HCT116 (cell line): ENCODE data around the gene RGS6. TPM values are rescaled to one million over a fixed set of nuclear protein-coding genes. Genes with fewer than 3 reads are reported as not detected.

ENCODE experiments used
- ATAC-seq: fragments of 200-7000 bp; cut with Tn5 transposase; 2 replicates; pipeline ENCODE4 v1.9.1; 2020; ENCODE audit warnings: mild to moderate bottlenecking, moderate library complexity
- BruUV-seq: library from RNA; stranded (reverse); fragments of 400-500 nt; replicated peaks from 2 replicates; lab custom pipeline; 2021; lab: Mats Ljungman, UMichigan
- CTCF ChIA-PET: fragments of 300-600 bp; sonication (Branson Sonifier 250); formaldehyde crosslinking; loops from one replicate; lab custom pipeline; 2021; ENCODE audit warnings: antibody characterized with exemption; lab: Charles Lee
- POLR2A ChIA-PET: fragments of 300-600, 350-600 bp; sonication (Branson Sonifier 250); formaldehyde crosslinking; loops from one replicate; lab custom pipeline; 2021; ENCODE audit warnings: antibody characterized with exemption; lab: Charles Lee
- RAD21 ChIA-PET, 2 experiments: fragments of 300-600 bp; sonication (Branson Sonifier 250); formaldehyde crosslinking; loops; one replicate each; lab custom pipeline; 2023; ENCODE audit warnings: low total read pairs in 2 of 2; ENCODE audit not compliant: uncharacterized antibody in 2 of 2, unreplicated experiment in 2 of 2, low non-redundant PET in 1 of 2; lab: Charles Lee
- DNase-seq: peaks from one replicate; pipeline ENCODE4 v3.0.0-alpha.2; 2010; ENCODE audit warnings: low read depth, low spot score
- H2AFZ ChIP-seq: fragments of 200-600 bp; shearing (Covaris generic), sonication (generic); 2 replicates; pipeline ENCODE4 v1.6.1; 2017; ENCODE audit warnings: low read depth, mixed run types, mixed read lengths, antibody characterized with exemption, low read length; ENCODE audit not compliant: poor library complexity, severe bottlenecking
- H3K27ac ChIP-seq: 2 replicates; pipeline ENCODE4 v1.5.1; 2012; ENCODE audit warnings: low read depth, low read length
- H3K27me3 ChIP-seq: fragments of 200-600 bp; sonication (generic); 2 replicates; pipeline ENCODE4 v1.6.1; 2016; ENCODE audit warnings: mixed run types, low read length, mixed read lengths; ENCODE audit not compliant: insufficient read depth
- H3K36me3 ChIP-seq, 2 experiments: fragments of 200-500 bp in 1 of 2; fragments of 200-600 bp in 1 of 2; sonication (Bioruptor generic) in 1 of 2; sonication (generic) in 1 of 2; 2 replicates each; pipeline versions ENCODE4 v1.5.1 to v1.6.1; 2014 to 2016; ENCODE audit warnings: low read length in 2 of 2, inconsistent platforms in 1 of 2, mixed read lengths in 1 of 2, mixed run types in 1 of 2; ENCODE audit not compliant: insufficient read depth in 2 of 2, control insufficient read depth in 1 of 2
- H3K4me1 ChIP-seq, 2 experiments: fragments of 200-600 bp in 1 of 2; sonication (generic) in 1 of 2; 2 replicates each; pipeline versions ENCODE4 v1.5.1 to v1.6.1; 2012 to 2017; ENCODE audit warnings: low read length in 2 of 2, inconsistent platforms in 1 of 2, mild to moderate bottlenecking in 1 of 2, mixed read lengths in 1 of 2, mixed run types in 1 of 2, moderate library complexity in 1 of 2; ENCODE audit not compliant: insufficient read depth in 2 of 2, control insufficient read depth in 1 of 2
- H3K4me2 ChIP-seq: fragments of 200-600 bp; sonication (generic); 2 replicates; pipeline ENCODE4 v1.6.1; 2017; ENCODE audit warnings: mixed run types, low read length, mixed read lengths
- H3K4me3 ChIP-seq, 2 experiments: fragments of 200-600 bp in 1 of 2; sonication (generic) in 1 of 2; replicated peaks in 1 of 2; 2 replicates each; pipeline ENCODE4 v1.5.1; 2011 to 2016; ENCODE audit warnings: low read length in 2 of 2, control low read depth in 1 of 2, low read depth in 1 of 2, mild to moderate bottlenecking in 1 of 2, mixed read lengths in 1 of 2, mixed run types in 1 of 2
- H3K79me2 ChIP-seq: fragments of 200-600 bp; sonication (generic); 2 replicates; pipeline ENCODE4 v1.6.1; 2017; ENCODE audit warnings: mild to moderate bottlenecking, mixed run types, low read length, moderate library complexity, mixed read lengths; ENCODE audit not compliant: insufficient read depth
- H3K9ac ChIP-seq: fragments of 200-600 bp; sonication (generic); 2 replicates; pipeline ENCODE4 v1.6.1; 2016; ENCODE audit warnings: low read length, mixed read lengths
- H3K9me2 ChIP-seq: fragments of 200-600 bp; sonication (generic), shearing (Covaris generic); 2 replicates; pipeline ENCODE4 v1.6.1; 2017; ENCODE audit warnings: mixed run types, mild to moderate bottlenecking, moderate library complexity; ENCODE audit not compliant: insufficient read depth
- H3K9me3 ChIP-seq, 2 experiments: fragments of 200-500 bp in 1 of 2; fragments of 200-600 bp in 1 of 2; sonication (Bioruptor generic) in 1 of 2; sonication (generic) in 1 of 2; 2 replicates each; pipeline ENCODE4 v1.6.1; 2014 to 2017; ENCODE audit warnings: low read length in 2 of 2, mixed read lengths in 2 of 2, inconsistent platforms in 1 of 2, low read depth in 1 of 2, mild to moderate bottlenecking in 1 of 2, mixed run types in 1 of 2, moderate library complexity in 1 of 2; ENCODE audit not compliant: control insufficient read depth in 1 of 2, insufficient read depth in 1 of 2
- H4K20me1 ChIP-seq: fragments of 200-600 bp; sonication (generic), shearing (Covaris generic); 2 replicates; pipeline ENCODE4 v1.6.1; 2017; ENCODE audit warnings: mixed run types, mild to moderate bottlenecking, moderate library complexity; ENCODE audit not compliant: insufficient read depth
- CBX3 ChIP-seq: IDR thresholded peaks from 2 replicates; pipeline ENCODE4 v1.6.1; 2012; ENCODE audit warnings: low read depth
- CEBPB ChIP-seq: IDR thresholded peaks from 2 replicates; pipeline ENCODE4 v1.6.1; 2012; ENCODE audit warnings: low read depth
- EGR1 ChIP-seq: IDR thresholded peaks from 2 replicates; pipeline ENCODE4 v1.6.1; 2012; ENCODE audit warnings: low read depth
- FOSL1 ChIP-seq: IDR thresholded peaks from 2 replicates; pipeline ENCODE4 v1.6.1; 2012; ENCODE audit warnings: low read depth
- JUND ChIP-seq: IDR thresholded peaks from 2 replicates; pipeline ENCODE4 v1.6.1; 2012
- POLR2A ChIP-seq: IDR thresholded peaks from 2 replicates; pipeline ENCODE4 v1.7.0; 2011; ENCODE audit warnings: borderline replicate concordance; ENCODE audit not compliant: insufficient read depth, insufficient read length; ENCODE audit errors: extremely low read depth
- RAD21 ChIP-seq: IDR thresholded peaks from 2 replicates; pipeline ENCODE4 v1.6.1; 2012; ENCODE audit warnings: low read depth, mild to moderate bottlenecking
- SIN3A ChIP-seq: IDR thresholded peaks from 2 replicates; pipeline ENCODE4 v1.6.1; 2012; ENCODE audit warnings: low read depth
- TCF7L2 ChIP-seq: IDR thresholded peaks from 2 replicates; pipeline ENCODE4 v1.7.0; 2011; ENCODE audit warnings: borderline replicate concordance, inconsistent platforms; ENCODE audit not compliant: insufficient read depth, insufficient read length; ENCODE audit errors: extremely low read depth
- ZNF274 ChIP-seq: fragments of 200-500 bp; sonication (Bioruptor generic); IDR thresholded peaks from 2 replicates; pipeline ENCODE4 v1.6.1; 2014; ENCODE audit warnings: mild to moderate bottlenecking, low read depth, low read length, inconsistent platforms
- intact Hi-C: fragments of 100-400 bp; cut with micrococcal nuclease; formaldehyde crosslinking; loops from 2 replicates; pipeline ENCODE4 v1.10.0; 2022
- total RNA-seq: library from RNA; stranded (reverse); gene quantifications from one replicate; pipeline ENCODE4 v1.2.1, GENCODE V29; 2021; ENCODE audit not compliant: unreplicated experiment
- TF ChIP-seq, protein P1 (sequence below): IDR thresholded peaks from 2 replicates; pipeline ENCODE4 v1.6.1; 2012
- TF ChIP-seq, protein P2 (sequence below): IDR thresholded peaks from 2 replicates; pipeline ENCODE4 v1.6.1; 2012; ENCODE audit warnings: low read depth
- TF ChIP-seq, protein P3 (sequence below): IDR thresholded peaks from 2 replicates; pipeline ENCODE4 v1.6.1; 2012
- TF ChIP-seq, protein P4 (sequence below), 3 experiments: fragments of 200-600 bp in 1 of 3; sonication (generic) in 1 of 3; IDR thresholded peaks in 2 of 3; conservative IDR thresholded peaks in 1 of 3; 2 replicates each; pipeline ENCODE4 v1.5.1; 2012 to 2017; ENCODE audit warnings: low read depth in 2 of 3, low read length in 2 of 3, antibody characterized with exemption in 1 of 3, borderline replicate concordance in 1 of 3, control low read depth in 1 of 3, mild to moderate bottlenecking in 1 of 3, mixed read lengths in 1 of 3, mixed run types in 1 of 3, moderate library complexity in 1 of 3; ENCODE audit not compliant: insufficient read depth in 1 of 3
- TF ChIP-seq, protein P5 (sequence below): IDR thresholded peaks from 2 replicates; pipeline ENCODE4 v1.6.1; 2011; ENCODE audit warnings: mild to moderate bottlenecking, low read length, moderate library complexity; ENCODE audit not compliant: insufficient replicate concordance; ENCODE audit errors: extremely low read depth

The RGS6 gene
- total RNA-seq, 1 experiment from 2014 or later, result 4.7 TPM

DNA sequence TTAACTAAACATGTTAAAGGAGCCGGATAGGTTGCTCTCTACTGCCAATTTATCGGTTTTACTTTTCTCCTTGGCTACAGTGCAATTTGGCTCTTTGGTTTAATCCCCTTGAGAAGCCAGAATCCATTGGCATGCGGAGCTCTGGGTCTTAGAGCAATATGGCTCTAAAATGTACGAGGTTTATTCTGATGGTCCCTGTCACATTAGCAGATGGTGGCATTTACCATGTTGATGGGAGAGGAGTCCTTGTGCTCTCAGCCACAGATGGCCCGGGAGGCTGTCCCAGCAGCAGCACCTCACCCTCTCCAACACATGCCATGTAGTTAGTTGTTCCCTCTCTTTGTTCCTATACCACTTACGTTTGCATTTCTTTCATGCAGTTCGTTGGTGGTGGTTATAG, 179.7 kb downstream of the RGS6 start:
- intact Hi-C loops, result no loop called here
- no peaks in the 10 kb centered on the region for H3K9me3 ChIP-seq
- peaks cover 9% of the 10 kb centered on the region; the same call in 1 of the 2 replicates for H3K27me3 ChIP-seq
- no peak overlapping the region for H2AFZ ChIP-seq
- H3K9ac ChIP-seq, result no peak overlapping the region
- BruUV-seq, result no TSS peak
- no peaks in the 10 kb centered on the region for H3K36me3 ChIP-seq
- no peaks in the 10 kb centered on the region for H3K79me2 ChIP-seq
- ChIA-PET RAD21 (no interaction called here), POLR2A (no interaction called here)
- ATAC-seq, result no peak
- no peak overlapping the region for H3K4me3 ChIP-seq
- no peak overlapping the region for H3K27ac ChIP-seq
- H3K9me2 ChIP-seq, result no peaks in the 10 kb centered on the region
- no peaks in the 10 kb centered on the region for H3K4me1 ChIP-seq
- no peaks in the 10 kb centered on the region for H4K20me1 ChIP-seq
- no peak overlapping the region for H3K4me2 ChIP-seq
- TF ChIP-seq TCF7L2, result no peak
- no peak for TF ChIP-seq RAD21
- TF ChIP-seq ZNF274, result no peak
- TF ChIP-seq, protein P1, sequence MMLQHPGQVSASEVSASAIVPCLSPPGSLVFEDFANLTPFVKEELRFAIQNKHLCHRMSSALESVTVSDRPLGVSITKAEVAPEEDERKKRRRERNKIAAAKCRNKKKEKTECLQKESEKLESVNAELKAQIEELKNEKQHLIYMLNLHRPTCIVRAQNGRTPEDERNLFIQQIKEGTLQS, result no peak
- TF ChIP-seq FOSL1, result no peak
- TF ChIP-seq, protein P2, sequence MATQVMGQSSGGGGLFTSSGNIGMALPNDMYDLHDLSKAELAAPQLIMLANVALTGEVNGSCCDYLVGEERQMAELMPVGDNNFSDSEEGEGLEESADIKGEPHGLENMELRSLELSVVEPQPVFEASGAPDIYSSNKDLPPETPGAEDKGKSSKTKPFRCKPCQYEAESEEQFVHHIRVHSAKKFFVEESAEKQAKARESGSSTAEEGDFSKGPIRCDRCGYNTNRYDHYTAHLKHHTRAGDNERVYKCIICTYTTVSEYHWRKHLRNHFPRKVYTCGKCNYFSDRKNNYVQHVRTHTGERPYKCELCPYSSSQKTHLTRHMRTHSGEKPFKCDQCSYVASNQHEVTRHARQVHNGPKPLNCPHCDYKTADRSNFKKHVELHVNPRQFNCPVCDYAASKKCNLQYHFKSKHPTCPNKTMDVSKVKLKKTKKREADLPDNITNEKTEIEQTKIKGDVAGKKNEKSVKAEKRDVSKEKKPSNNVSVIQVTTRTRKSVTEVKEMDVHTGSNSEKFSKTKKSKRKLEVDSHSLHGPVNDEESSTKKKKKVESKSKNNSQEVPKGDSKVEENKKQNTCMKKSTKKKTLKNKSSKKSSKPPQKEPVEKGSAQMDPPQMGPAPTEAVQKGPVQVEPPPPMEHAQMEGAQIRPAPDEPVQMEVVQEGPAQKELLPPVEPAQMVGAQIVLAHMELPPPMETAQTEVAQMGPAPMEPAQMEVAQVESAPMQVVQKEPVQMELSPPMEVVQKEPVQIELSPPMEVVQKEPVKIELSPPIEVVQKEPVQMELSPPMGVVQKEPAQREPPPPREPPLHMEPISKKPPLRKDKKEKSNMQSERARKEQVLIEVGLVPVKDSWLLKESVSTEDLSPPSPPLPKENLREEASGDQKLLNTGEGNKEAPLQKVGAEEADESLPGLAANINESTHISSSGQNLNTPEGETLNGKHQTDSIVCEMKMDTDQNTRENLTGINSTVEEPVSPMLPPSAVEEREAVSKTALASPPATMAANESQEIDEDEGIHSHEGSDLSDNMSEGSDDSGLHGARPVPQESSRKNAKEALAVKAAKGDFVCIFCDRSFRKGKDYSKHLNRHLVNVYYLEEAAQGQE, result no peak
- TF ChIP-seq CEBPB, result no peak
- no peak for TF ChIP-seq JUND
- TF ChIP-seq POLR2A, result no peak
- TF ChIP-seq SIN3A, result no peak
- TF ChIP-seq, protein P3, sequence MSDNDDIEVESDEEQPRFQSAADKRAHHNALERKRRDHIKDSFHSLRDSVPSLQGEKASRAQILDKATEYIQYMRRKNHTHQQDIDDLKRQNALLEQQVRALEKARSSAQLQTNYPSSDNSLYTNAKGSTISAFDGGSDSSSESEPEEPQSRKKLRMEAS, result no peak
- TF ChIP-seq, protein P4, sequence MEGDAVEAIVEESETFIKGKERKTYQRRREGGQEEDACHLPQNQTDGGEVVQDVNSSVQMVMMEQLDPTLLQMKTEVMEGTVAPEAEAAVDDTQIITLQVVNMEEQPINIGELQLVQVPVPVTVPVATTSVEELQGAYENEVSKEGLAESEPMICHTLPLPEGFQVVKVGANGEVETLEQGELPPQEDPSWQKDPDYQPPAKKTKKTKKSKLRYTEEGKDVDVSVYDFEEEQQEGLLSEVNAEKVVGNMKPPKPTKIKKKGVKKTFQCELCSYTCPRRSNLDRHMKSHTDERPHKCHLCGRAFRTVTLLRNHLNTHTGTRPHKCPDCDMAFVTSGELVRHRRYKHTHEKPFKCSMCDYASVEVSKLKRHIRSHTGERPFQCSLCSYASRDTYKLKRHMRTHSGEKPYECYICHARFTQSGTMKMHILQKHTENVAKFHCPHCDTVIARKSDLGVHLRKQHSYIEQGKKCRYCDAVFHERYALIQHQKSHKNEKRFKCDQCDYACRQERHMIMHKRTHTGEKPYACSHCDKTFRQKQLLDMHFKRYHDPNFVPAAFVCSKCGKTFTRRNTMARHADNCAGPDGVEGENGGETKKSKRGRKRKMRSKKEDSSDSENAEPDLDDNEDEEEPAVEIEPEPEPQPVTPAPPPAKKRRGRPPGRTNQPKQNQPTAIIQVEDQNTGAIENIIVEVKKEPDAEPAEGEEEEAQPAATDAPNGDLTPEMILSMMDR (IDR thresholded peaks at IDR 0.05 in 2 of 3, conservative IDR thresholded peaks at IDR 0.05 in 1 of 3; ENCODE audit: borderline replicate concordance in 1 of 3, insufficient read depth in 1 of 3, low read depth in 2 of 3, low read length in 2 of 3), result no peak
- TF ChIP-seq EGR1, result no peak
- TF ChIP-seq, protein P5, sequence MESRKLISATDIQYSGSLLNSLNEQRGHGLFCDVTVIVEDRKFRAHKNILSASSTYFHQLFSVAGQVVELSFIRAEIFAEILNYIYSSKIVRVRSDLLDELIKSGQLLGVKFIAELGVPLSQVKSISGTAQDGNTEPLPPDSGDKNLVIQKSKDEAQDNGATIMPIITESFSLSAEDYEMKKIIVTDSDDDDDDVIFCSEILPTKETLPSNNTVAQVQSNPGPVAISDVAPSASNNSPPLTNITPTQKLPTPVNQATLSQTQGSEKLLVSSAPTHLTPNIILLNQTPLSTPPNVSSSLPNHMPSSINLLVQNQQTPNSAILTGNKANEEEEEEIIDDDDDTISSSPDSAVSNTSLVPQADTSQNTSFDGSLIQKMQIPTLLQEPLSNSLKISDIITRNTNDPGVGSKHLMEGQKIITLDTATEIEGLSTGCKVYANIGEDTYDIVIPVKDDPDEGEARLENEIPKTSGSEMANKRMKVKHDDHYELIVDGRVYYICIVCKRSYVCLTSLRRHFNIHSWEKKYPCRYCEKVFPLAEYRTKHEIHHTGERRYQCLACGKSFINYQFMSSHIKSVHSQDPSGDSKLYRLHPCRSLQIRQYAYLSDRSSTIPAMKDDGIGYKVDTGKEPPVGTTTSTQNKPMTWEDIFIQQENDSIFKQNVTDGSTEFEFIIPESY, result no peak
- TF ChIP-seq CBX3, result no peak
- TF ChIP-seq, all 23 proteins: peak for 0
- CTCF ChIA-PET, result no interaction called here
- DNase-seq, result no peak
